Measurements from ENCODE around the gene RHOT2. TPM values are rescaled to one million over a fixed set of nuclear protein-coding genes. Genes with fewer than 3 reads are reported as not detected.
A peak's percentile ranks its signal among the peaks of the same experiment; 100 is the strongest.

The RHOT2 gene
- total RNA-seq, 1 experiment from 2014 or later, result 66.2 TPM

GRCh38 chr16:648071-648780 is 19.7 kb upstream of the RHOT2 start:
- no peaks in the 10 kb centered on the region for H3K9me3 ChIP-seq (replicated peaks)
- peak overlapping the region; percentile 75 for H3K4me3 ChIP-seq
- no peaks in the 10 kb centered on the region for H3K27me3 ChIP-seq

GRCh38 chr16:648781-649589 is 18.9 kb upstream of the RHOT2 start, which contains the start of gene WDR90:
WDR90 (plus strand) TSS chr16:649365; CDS start chr16:649417, 52 bp downstream.
- Histone ChIP-seq H3K27me3 (no peaks in the 10 kb centered on the region), H3K36me3 (no peaks in the 10 kb centered on the region), H3K27ac (peak within 1 kb of the TSS; percentile 29), H3K9me3 (replicated peaks) (no peaks in the 10 kb centered on the region), H3K4me1 (no peaks in the 10 kb centered on the region; the same call in 1 of the 2 replicates), H3K4me3 (peak within 1 kb of the TSS; percentile 75)
- DNase-seq, result peak; percentile 88 to 89

More at GRCh38 chr16:648071-648780, 19.7 kb upstream of the RHOT2 start:
- H3K4me1 ChIP-seq, result no peaks in the 10 kb centered on the region; the same call in 1 of the 2 replicates
- no peaks in the 10 kb centered on the region for H3K36me3 ChIP-seq
- peak in 1 of 2 experiments; percentile 22 for DNase-seq
- no peak overlapping the region; the same call in 1 of the 2 replicates for H3K27ac ChIP-seq

GRCh38 chr16:649631-650030 is 18.3 kb upstream of the RHOT2 start:
- Histone ChIP-seq H3K9me3 (replicated peaks) (no peaks in the 10 kb centered on the region), H3K27ac (peak overlapping the region; percentile 29), H3K4me1 (no peaks in the 10 kb centered on the region; the same call in 1 of the 2 replicates), H3K27me3 (no peaks in the 10 kb centered on the region), H3K36me3 (no peaks in the 10 kb centered on the region), H3K4me3 (peak overlapping the region; percentile 75)
- no peak for DNase-seq

DNA sequence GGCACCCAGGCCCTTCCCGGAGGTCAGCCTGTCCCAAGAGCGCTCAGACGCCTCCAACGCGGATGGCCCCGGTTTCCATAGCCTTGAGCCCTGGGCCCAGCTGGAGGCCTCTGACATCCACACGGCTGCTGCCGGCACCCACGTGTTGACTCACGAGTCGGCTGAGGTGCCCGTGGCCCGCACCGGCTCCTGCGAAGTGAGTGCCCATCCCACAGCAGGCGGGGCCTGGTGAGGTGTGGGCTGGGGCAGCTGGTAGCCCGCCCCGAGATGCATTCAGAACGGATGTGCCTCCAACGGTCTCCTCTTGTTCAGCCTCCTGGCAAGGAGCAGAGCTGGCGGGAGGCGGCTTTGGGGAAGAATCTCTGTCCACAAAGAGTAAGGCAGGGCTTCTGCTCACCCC is 16.1 kb upstream of the RHOT2 start:
- Histone ChIP-seq H3K9me3 (replicated peaks) (no peaks in the 10 kb centered on the region), H3K36me3 (no peaks in the 10 kb centered on the region), H3K27ac (no peak overlapping the region), H3K27me3 (no peaks in the 10 kb centered on the region), H3K4me1 (no peaks in the 10 kb centered on the region; the same call in 1 of the 2 replicates), H3K4me3 (no peak overlapping the region)
- DNase-seq, result no peak

DNA sequence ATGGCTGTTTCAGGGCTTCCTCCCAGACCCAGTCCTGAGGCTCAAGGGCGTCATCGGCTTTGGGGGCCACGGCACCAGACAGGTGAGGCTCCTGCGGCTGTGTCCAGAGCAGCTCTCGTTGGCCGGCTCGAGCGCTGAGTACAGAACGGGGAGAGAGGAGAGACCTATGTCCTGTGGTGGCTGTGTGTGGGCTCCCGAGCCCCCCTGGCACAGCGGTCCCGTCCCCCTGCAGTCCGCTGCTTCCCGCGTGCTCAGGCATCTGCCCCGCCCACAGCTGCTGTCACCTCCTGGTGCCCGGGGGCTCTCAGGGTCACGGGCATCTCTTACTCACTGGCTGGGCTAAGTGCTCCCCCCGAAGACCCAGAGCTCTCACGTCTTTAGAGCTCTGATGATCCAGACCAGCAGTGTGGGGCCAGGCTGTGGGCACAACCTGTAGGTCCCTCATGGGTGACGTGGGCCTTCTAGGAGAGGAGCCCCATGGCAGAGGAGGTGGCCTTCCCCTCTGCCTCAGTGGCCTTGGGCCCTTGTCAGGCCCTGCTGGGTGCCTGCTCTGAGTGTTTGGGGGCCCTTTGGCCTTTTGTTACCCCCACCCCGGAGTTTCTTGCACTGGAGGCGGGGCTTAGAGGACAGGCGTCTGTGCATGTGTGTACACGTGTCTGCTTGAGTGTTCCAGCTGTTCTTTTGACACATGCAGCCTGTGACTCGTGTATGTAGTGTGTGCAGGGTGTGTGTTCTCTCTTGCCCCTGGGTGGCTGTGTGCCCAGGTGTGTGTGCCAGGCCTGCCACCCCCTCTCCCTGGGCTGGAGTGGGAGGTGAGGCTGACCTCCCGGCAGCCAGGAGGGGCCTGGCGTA is 15.3 kb upstream of the RHOT2 start:
- H3K36me3 ChIP-seq, result no peaks in the 10 kb centered on the region

DNA sequence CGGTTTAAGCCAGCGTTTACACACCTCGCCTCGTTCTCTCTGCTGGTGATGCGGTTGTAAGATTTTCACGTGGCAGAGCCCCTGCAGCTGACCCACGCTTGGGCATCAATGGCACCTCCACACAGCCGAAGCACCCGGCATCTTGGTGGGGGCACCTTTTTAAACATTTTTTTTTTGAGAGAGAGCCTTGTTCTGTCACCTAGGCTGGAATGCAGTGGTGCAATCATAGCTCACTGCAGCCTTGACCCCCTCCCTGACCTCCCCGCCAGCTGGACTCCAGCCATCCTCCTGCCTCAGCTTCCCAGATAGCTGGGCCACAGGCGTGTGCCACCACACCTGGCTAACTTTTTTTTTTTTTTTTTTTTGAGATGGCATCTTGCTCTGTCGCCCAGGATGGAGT is 13.9 kb upstream of the RHOT2 start:
- no peaks in the 10 kb centered on the region; the same call in 1 of the 2 replicates for H3K36me3 ChIP-seq

More for the DNA sequence above, 15.3 kb upstream of the RHOT2 start:
- Histone ChIP-seq H3K9me3 (replicated peaks) (no peaks in the 10 kb centered on the region), H3K27me3 (no peaks in the 10 kb centered on the region), H3K4me1 (no peaks in the 10 kb centered on the region; the same call in 1 of the 2 replicates), H3K4me3 (no peak overlapping the region), H3K27ac (no peak overlapping the region)
- no peak for DNase-seq

DNA sequence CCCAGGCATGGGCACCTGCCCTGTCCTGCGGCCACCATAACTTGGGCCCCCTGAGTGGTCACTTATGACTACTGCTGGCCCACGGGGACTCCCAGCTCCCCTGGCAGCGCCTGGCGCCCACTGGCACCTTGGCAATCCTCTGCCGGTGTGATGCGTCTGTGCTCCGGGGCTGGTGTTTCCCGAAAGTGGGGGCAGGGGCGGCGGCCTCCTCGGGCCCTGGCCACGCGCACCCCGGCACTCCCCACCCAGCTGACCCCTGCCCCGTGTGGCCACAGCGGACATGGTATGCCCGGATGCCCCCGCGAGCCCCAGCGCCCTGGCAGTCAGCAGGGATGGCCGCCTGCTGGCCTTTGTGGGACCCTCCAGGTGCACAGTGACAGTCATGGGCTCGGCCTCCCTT is 10.4 kb upstream of the RHOT2 start:
- no peak for DNase-seq
- no peaks in the 10 kb centered on the region for H3K4me1 ChIP-seq
- H3K9me3 ChIP-seq (replicated peaks), result no peaks in the 10 kb centered on the region
- no peaks in the 10 kb centered on the region for H3K27me3 ChIP-seq
- no peaks in the 10 kb centered on the region; the same call in 1 of the 2 replicates for H3K36me3 ChIP-seq
- H3K27ac ChIP-seq, result no peak overlapping the region
- no peak overlapping the region for H3K4me3 ChIP-seq

More for the DNA sequence above, 13.9 kb upstream of the RHOT2 start:
- no peaks in the 10 kb centered on the region for H3K9me3 ChIP-seq (replicated peaks)
- no peak for DNase-seq
- no peaks in the 10 kb centered on the region for H3K27me3 ChIP-seq
- no peak overlapping the region for H3K27ac ChIP-seq
- no peak overlapping the region for H3K4me3 ChIP-seq
- H3K4me1 ChIP-seq, result no peaks in the 10 kb centered on the region; the same call in 1 of the 2 replicates

DNA sequence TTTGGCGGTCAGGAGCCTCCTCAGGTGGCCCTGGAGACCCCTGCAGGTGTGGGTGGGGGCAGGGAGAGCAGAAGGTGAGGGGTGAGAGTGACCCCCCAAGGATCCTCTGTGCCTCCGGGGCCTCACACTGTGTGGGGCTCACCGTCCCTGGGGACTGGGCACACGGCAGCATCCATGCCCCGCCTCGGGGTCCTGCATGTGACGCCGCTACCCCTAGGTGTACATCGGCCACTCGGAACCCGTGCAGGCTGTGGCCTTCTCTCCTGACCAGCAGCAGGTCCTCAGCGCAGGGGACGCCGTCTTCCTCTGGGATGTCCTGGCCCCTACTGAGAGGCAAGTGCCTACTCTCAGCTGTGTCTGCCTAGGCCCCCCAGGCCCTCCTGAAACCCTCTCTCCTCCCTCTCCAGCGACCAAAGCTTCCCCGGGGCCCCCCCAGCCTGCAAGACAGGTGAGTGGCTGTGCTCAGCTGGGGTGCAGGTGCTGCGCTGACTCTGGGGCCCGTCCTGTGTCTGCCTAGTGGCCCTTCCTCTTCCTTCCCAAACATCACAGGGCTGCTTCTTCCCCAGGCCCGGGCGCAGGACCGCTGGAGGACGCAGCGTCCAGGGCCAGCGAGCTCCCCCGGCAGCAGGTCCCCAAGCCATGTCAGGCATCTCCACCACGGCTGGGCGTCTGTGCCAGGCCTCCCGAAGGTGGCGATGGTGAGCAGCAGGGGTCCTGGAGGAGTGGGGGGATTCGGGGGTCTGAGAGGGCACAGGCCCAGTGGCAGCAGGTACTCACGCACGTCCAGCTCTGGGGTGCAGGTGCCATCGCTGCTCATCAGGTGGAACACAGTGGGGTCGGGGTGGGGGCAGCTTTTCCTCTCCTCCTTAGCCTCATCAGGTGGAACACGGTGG is 9.0 kb upstream of the RHOT2 start:
- H3K9me3 ChIP-seq (replicated peaks), result no peaks in the 10 kb centered on the region
- H3K4me1 ChIP-seq, result no peaks in the 10 kb centered on the region
- no peaks in the 10 kb centered on the region; the same call in 1 of the 2 replicates for H3K36me3 ChIP-seq
- H3K27me3 ChIP-seq, result no peaks in the 10 kb centered on the region
- no peak for DNase-seq
- no peak overlapping the region for H3K27ac ChIP-seq
- no peak overlapping the region for H3K4me3 ChIP-seq

DNA sequence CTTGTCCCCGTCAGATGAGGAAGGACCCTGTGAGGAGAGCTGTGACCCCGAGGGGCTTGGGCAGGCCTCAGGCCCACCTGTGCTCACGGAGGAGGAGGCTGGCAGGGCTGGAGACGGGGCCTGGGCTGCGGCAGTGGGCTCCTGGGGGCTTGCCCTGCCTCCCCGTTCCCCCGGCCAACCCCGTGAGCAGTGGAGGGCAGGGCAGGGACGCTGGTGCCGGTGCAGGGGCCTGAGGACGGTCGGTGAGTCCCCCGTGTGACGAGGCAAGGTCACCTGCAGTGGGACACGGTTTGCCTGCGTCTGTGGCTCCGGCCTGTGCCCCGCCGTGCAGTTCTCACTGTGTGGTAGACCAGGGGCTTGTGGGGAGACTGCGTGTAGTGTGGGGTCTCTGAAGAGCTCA is 8.3 kb upstream of the RHOT2 start:
- DNase-seq, result no peak
- Histone ChIP-seq H3K4me3 (no peak overlapping the region), H3K27me3 (no peaks in the 10 kb centered on the region), H3K9me3 (replicated peaks) (no peaks in the 10 kb centered on the region), H3K4me1 (no peaks in the 10 kb centered on the region), H3K27ac (no peak overlapping the region), H3K36me3 (no peaks in the 10 kb centered on the region; the same call in 1 of the 2 replicates)

- Histone ChIP-seq H3K36me3 (no peaks in the 10 kb centered on the region; the same call in 1 of the 2 replicates), H3K27ac (no peak overlapping the region), H3K4me3 (no peak overlapping the region), H3K4me1 (no peaks in the 10 kb centered on the region), H3K27me3 (no peaks in the 10 kb centered on the region), H3K9me3 (replicated peaks) (no peaks in the 10 kb centered on the region)
- no peak for DNase-seq
Observed at GRCh38 chr16:660132-660458, 7.8 kb upstream of the RHOT2 start.

- DNase-seq, result peak; percentile 59 to 66
- H3K9me3 ChIP-seq (replicated peaks), result no peaks in the 10 kb centered on the region
- H3K27ac ChIP-seq, result no peak overlapping the region
- H3K27me3 ChIP-seq, result no peaks in the 10 kb centered on the region
- no peaks in the 10 kb centered on the region; the same call in 1 of the 2 replicates for H3K36me3 ChIP-seq
- H3K4me3 ChIP-seq, result peak overlapping the region; percentile 26; the same call in 1 of the 2 replicates
- H3K4me1 ChIP-seq, result no peaks in the 10 kb centered on the region
Observed at GRCh38 chr16:660459-661183, 7.3 kb upstream of the RHOT2 start.

DNA sequence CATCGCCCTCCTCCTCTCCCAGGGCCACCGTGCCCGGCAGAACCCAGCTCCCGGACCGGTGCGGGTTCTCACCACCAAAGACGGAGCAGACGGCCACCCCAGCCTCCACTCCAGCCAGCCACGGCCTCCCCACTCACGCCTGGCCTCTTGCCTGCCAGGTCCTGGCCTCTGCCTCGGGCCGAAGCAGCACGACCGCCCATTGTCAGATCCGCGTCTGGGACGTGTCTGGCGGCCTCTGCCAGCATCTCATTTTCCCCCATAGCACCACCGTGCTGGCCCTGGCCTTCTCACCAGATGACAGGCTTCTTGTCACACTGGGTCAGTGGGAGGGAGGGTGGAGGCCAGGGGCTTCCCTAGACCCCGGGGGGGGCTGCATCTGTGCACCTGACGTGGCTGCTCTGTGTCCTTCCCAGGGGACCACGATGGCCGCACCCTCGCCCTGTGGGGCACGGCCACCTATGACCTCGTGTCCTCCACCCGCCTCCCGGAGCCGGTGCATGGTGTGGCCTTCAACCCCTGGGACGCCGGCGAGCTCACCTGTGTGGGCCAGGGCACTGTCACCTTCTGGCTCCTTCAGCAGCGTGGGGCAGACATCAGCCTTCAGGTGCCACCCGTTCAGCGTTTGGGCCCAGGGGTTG is 6.6 kb upstream of the RHOT2 start:
- no peak overlapping the region for H3K27ac ChIP-seq

DNA sequence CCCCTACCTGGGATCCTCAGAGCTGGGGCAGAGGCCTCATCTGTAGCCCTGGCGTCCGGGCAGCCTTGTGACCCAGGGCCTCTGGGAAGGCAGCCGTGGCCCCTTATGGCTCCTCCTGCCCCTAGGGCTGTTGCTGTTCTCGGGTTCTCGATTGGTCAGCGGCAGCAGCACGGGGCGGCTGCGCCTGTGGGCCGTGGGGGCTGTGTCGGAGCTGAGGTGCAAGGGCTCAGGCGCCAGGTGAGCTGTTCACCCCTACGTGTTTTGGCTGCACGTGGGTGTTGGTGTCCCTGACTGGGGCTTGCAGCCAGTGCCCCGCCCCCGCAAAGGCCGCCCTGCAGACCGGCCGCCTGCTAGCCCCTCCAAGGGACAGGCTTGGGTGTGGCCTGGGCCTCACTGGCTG is 5.8 kb upstream of the RHOT2 start:
- no peaks in the 10 kb centered on the region for H3K4me1 ChIP-seq
- no peak overlapping the region for H3K4me3 ChIP-seq
- no peak overlapping the region for H3K27ac ChIP-seq
- no peaks in the 10 kb centered on the region; the same call in 1 of the 2 replicates for H3K36me3 ChIP-seq
- no peaks in the 10 kb centered on the region for H3K9me3 ChIP-seq (replicated peaks)
- DNase-seq, result no peak
- H3K27me3 ChIP-seq, result no peaks in the 10 kb centered on the region

More for the DNA sequence above, 6.6 kb upstream of the RHOT2 start:
- no peaks in the 10 kb centered on the region for H3K4me1 ChIP-seq
- no peak for DNase-seq
- no peak overlapping the region for H3K4me3 ChIP-seq
- no peaks in the 10 kb centered on the region for H3K27me3 ChIP-seq
- H3K36me3 ChIP-seq, result no peaks in the 10 kb centered on the region; the same call in 1 of the 2 replicates
- H3K9me3 ChIP-seq (replicated peaks), result no peaks in the 10 kb centered on the region
